Neuronal stem cell (in vitro differentiated cells): Measurements from ENCODE around the gene SYT3.
A peak's percentile ranks its signal among the peaks of the same experiment; 100 is the strongest.
"Not testable (repeated sequence)": the region's sequence is repeated elsewhere in the genome, so short reads cannot be mapped to it uniquely, and the experiment has no call there.

Experiments used
- DNase-seq: peaks from one replicate; pipeline ENCODE4 v3.0.0-alpha.2; 2013; ENCODE audit warnings: low spot score
- H2AFZ ChIP-seq: one replicate; pipeline ENCODE4 v1.6.1; 2013; ENCODE audit warnings: mild to moderate bottlenecking, low read length, inconsistent platforms
- H2AK5ac ChIP-seq: 2 replicates; pipeline ENCODE4 v1.6.1; 2013; ENCODE audit warnings: low read depth, mild to moderate bottlenecking, inconsistent platforms, low read length, moderate library complexity, mixed read lengths
- H2BK120ac ChIP-seq: 2 replicates; pipeline ENCODE4 v1.6.1; 2013; ENCODE audit warnings: low read depth, mild to moderate bottlenecking, inconsistent platforms, low read length, moderate library complexity, mixed read lengths
- H2BK12ac ChIP-seq: one replicate; pipeline ENCODE4 v1.6.1; 2013; ENCODE audit warnings: low read length, inconsistent platforms
- H2BK15ac ChIP-seq: 2 replicates; pipeline ENCODE4 v1.6.1; 2013; ENCODE audit warnings: mild to moderate bottlenecking, low read length, inconsistent platforms, mixed read lengths
- H2BK5ac ChIP-seq: one replicate; pipeline ENCODE4 v1.6.1; 2013; ENCODE audit warnings: inconsistent platforms, mild to moderate bottlenecking, low read length, moderate library complexity
- H3K14ac ChIP-seq: one replicate; pipeline ENCODE4 v1.6.1; 2013; ENCODE audit warnings: low read length, inconsistent platforms
- H3K18ac ChIP-seq: 2 replicates; pipeline ENCODE4 v1.6.1; 2013; ENCODE audit warnings: low read length, inconsistent platforms
- H3K23ac ChIP-seq: 2 replicates; pipeline ENCODE4 v1.6.1; 2013; ENCODE audit warnings: low read depth, mild to moderate bottlenecking, mixed read lengths, low read length, inconsistent platforms; ENCODE audit not compliant: poor library complexity
- H3K27ac ChIP-seq: replicated peaks from 3 replicates; pipeline ENCODE4 v1.5.1; 2013; ENCODE audit warnings: low read length, inconsistent platforms
- H3K27me3 ChIP-seq, 3 experiments: 2 replicates each; pipeline ENCODE4 v1.6.1; 2013; ENCODE audit warnings: low read length in 3 of 3, mild to moderate bottlenecking in 2 of 3, inconsistent platforms in 1 of 3, low read depth in 1 of 3, mixed read lengths in 1 of 3, moderate library complexity in 1 of 3; ENCODE audit not compliant: control insufficient read depth in 3 of 3, insufficient read depth in 3 of 3
- H3K36me3 ChIP-seq, 2 donors: replicated peaks in 1 of 2; 2 replicates each; pipeline ENCODE4 v1.6.1; 2013; ENCODE audit warnings: low read length in 2 of 2; ENCODE audit not compliant: control insufficient read depth in 2 of 2, insufficient read depth in 2 of 2
- H3K4ac ChIP-seq: 2 replicates; pipeline ENCODE4 v1.6.1; 2013; ENCODE audit warnings: inconsistent platforms, mild to moderate bottlenecking, low read length, moderate library complexity
- H3K4me1 ChIP-seq, 2 donors: 1 replicate in 1 of 2; 2 replicates in 1 of 2; pipeline ENCODE4 v1.6.1; 2013; ENCODE audit warnings: low read length in 2 of 2, low read depth in 1 of 2; ENCODE audit not compliant: control insufficient read depth in 2 of 2, insufficient read depth in 1 of 2
- H3K4me2 ChIP-seq: one replicate; pipeline ENCODE4 v1.6.1; 2013; ENCODE audit warnings: mild to moderate bottlenecking, low read length, inconsistent platforms; ENCODE audit not compliant: insufficient read depth, poor library complexity, severe bottlenecking
- H3K4me3 ChIP-seq, 2 donors: 2 replicates each; pipeline ENCODE4 v1.5.1; 2013; ENCODE audit warnings: low read length in 2 of 2, mild to moderate bottlenecking in 2 of 2, inconsistent platforms in 1 of 2, moderate library complexity in 1 of 2
- H3K79me1 ChIP-seq: one replicate; pipeline ENCODE4 v1.6.1; 2013; ENCODE audit warnings: low read depth, mild to moderate bottlenecking, inconsistent platforms, low read length, moderate library complexity
- H3K9ac ChIP-seq: one replicate; pipeline ENCODE4 v1.6.1; 2013; ENCODE audit warnings: mild to moderate bottlenecking, low read depth, low read length, inconsistent platforms; ENCODE audit not compliant: poor library complexity
- H3K9me3 ChIP-seq, 2 donors: replicated peaks in 1 of 2; 2 replicates each; pipeline versions ENCODE3 to v1.6.1; 2013; ENCODE audit warnings: low read length in 2 of 2, mild to moderate bottlenecking in 2 of 2, inconsistent platforms in 1 of 2, low read depth in 1 of 2, mixed read lengths in 1 of 2, moderate library complexity in 1 of 2; ENCODE audit not compliant: control insufficient read depth in 2 of 2, insufficient read depth in 1 of 2
- H4K8ac ChIP-seq: one replicate; pipeline ENCODE4 v1.6.1; 2013; ENCODE audit warnings: low read depth, mild to moderate bottlenecking, inconsistent platforms, low read length, moderate library complexity
- H4K91ac ChIP-seq: one replicate; pipeline ENCODE4 v1.6.1; 2013; ENCODE audit warnings: low read length, low read depth, mild to moderate bottlenecking, inconsistent platforms; ENCODE audit not compliant: poor library complexity
- WGBS, 2 donors: extraction: QIAGEN DNeasy Blood & Tissue Kit; methylation state at CpG; one replicate each; pipeline ENCODE4 v1.1.7; 2013; ENCODE audit warnings: missing lambda C conversion rate in 2 of 2, mixed read lengths in 1 of 2; ENCODE audit not compliant: insufficient read length in 2 of 2, insufficient replicate concordance in 1 of 2; ENCODE audit errors: extremely low coverage in 2 of 2; 5-methylcytosine and 5-hydroxymethylcytosine counted together

SYT3 gene

DNA sequence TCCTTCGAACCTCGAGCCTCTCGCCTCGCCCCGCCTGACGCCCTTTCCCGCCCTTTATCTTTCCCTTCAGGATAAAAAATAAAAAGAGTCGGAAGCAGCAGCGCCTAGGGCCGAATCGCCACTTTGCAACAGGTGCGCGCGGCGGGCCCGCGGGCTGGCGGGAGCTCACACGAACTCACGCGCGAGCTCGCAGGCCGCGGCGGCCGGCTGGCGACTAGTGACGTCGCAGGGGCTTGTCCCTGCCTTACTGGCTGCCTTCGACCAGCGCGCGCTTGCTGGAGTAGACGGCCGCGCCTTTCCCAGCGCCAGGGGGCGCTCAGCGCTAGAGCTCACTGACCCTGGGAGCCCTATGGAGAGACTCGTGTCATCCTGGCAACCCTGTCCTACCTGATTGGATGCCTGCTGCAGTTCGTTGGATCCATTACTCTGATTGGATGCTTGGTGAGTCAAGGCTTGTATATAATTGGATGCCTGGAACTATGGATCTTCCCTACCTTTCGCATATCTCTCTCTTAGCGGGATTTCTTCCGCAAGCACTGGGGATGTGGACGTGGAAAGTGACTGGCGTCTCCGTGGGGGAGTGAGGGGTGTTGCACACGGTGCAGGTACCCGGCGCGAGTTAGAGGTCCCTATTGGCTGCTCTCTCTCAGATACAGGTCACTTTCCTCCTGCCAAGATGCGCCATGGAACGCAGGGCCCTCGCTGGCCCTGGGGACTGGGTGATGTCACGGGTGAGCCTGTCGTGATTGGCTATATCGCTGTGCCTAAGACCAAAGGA lies 33.4 kb downstream of the SYT3 start:
- Histone ChIP-seq H3K4me3 (peak overlapping the region in 1 of 2 donors; percentile 65), H3K4me2 (peak overlapping the region; percentile 18), H2AFZ (peak overlapping the region; percentile 68), H3K18ac (peak overlapping the region; percentile 85), H3K27me3 (peaks cover 0 to 25% (median 22%) of the 10 kb centered on the region in 3 experiments)
- not testable (repeated sequence) for H3K9ac ChIP-seq, H3K23ac ChIP-seq, H4K91ac ChIP-seq, H3K9me3 ChIP-seq, H3K79me1 ChIP-seq, H2BK15ac ChIP-seq, H2BK12ac ChIP-seq, H3K4me1 ChIP-seq, H3K27ac ChIP-seq, H2AK5ac ChIP-seq, H2BK5ac ChIP-seq, H3K14ac ChIP-seq, H2BK120ac ChIP-seq, H4K8ac ChIP-seq, H3K36me3 ChIP-seq, H3K4ac ChIP-seq
- WGBS, 2 donors = no CpG with 5 or more reads among the region's 58 CpGs
- DNase-seq = peak; percentile 41

DNA sequence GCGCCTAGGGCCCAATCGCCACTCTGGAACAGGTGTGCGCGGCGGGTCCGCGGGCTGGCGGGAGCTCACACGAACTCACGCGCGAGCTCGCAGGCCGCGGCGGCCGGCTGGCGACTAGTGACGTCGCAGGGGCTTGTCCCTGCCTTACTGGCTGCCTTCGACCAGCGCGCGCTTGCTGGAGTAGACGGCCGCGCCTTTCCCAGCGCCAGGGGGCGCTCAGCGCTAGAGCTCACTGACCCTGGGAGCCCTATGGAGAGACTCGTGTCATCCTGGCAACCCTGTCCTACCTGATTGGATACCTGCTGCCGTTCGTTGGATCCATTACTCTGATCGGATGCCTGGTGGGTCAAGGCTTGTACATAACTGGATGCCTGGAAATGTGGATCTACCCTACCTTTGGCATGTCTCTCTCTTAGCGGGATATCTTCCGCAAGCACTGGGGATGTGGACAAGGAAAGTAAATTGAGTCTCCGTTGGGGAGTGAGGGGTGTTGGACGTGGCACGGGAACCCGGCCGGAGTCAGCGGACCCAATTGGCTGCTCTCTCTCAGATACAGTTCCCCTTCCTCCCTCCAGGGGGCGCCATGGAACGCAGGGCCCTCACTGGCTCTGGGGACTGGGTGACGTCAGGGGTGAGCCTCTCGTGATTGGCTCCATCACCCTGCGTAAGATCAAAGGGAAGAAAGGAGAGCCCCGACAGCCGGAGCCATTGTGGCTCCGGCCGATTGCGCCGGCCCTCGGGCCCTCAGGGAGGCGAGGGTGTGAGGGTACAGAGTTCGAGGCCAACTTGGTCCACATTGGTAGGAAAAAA lies 35.2 kb downstream of the SYT3 start:
- not testable (repeated sequence) for H3K4ac ChIP-seq, H2BK120ac ChIP-seq, H3K27ac ChIP-seq, H2BK15ac ChIP-seq, H3K79me1 ChIP-seq, H3K9me3 ChIP-seq, H3K9ac ChIP-seq, H3K18ac ChIP-seq, H2BK5ac ChIP-seq, H2AK5ac ChIP-seq, H3K14ac ChIP-seq, DNase-seq, H3K4me1 ChIP-seq, H4K91ac ChIP-seq, H3K23ac ChIP-seq, H3K4me2 ChIP-seq, H4K8ac ChIP-seq, H3K36me3 ChIP-seq, H3K4me3 ChIP-seq, H2AFZ ChIP-seq, H2BK12ac ChIP-seq
- no CpG with 5 or more reads among the region's 56 CpGs for WGBS, 2 donors
- peaks cover 0 to 31% (median 22%) of the 10 kb centered on the region in 3 experiments for H3K27me3 ChIP-seq

GRCh38 chr19:50602935-50603334 lies 36.7 kb downstream of the SYT3 start:
- Histone ChIP-seq H3K4me2 (no peak overlapping the region), H2BK120ac (no peak overlapping the region), H3K27me3 (peaks cover 0 to 31% (median 22%) of the 10 kb centered on the region in 3 experiments), H4K8ac (no peak overlapping the region), H3K23ac (no peak overlapping the region), H2BK5ac (no peak overlapping the region), H2AK5ac (no peak overlapping the region), H2AFZ (no peak overlapping the region), H3K36me3 (no peaks in the 10 kb centered on the region), H3K14ac (no peak overlapping the region), H2BK12ac (no peak overlapping the region), H3K4ac (no peak overlapping the region), H3K27ac (no peak overlapping the region), H3K79me1 (no peaks in the 10 kb centered on the region), H2BK15ac (no peak overlapping the region), H4K91ac (no peak overlapping the region), H3K18ac (no peak overlapping the region), H3K4me3 (no peak overlapping the region), H3K9ac (no peak overlapping the region), H3K9me3 (peaks cover 4 to 5% of the 10 kb centered on the region in 2 donors), H3K4me1 (peaks cover 0 to 2% of the 10 kb centered on the region in 2 donors)
- DNase-seq = no peak
- no CpG with 5 or more reads among the region's 4 CpGs for WGBS, 2 donors

GRCh38 chr19:50602496-50602895 lies 37.2 kb downstream of the SYT3 start:
- H3K36me3 ChIP-seq = no peaks in the 10 kb centered on the region
- H2BK5ac ChIP-seq = no peak overlapping the region
- H3K4me3 ChIP-seq = no peak overlapping the region
- H3K4me2 ChIP-seq = no peak overlapping the region
- no peak overlapping the region for H4K91ac ChIP-seq
- H2BK120ac ChIP-seq = no peak overlapping the region
- no peak overlapping the region for H2BK15ac ChIP-seq
- H3K79me1 ChIP-seq = no peaks in the 10 kb centered on the region
- no peak for DNase-seq
- H4K8ac ChIP-seq = no peak overlapping the region
- no peak overlapping the region for H3K4ac ChIP-seq
- no CpG with 5 or more reads among the region's 6 CpGs for WGBS, 2 donors
- H2BK12ac ChIP-seq = no peak overlapping the region
- no peak overlapping the region for H3K14ac ChIP-seq
- no peak overlapping the region for H3K27ac ChIP-seq
- H3K18ac ChIP-seq = no peak overlapping the region
- no peak overlapping the region for H2AK5ac ChIP-seq
- peaks cover 4 to 5% of the 10 kb centered on the region in 2 donors for H3K9me3 ChIP-seq
- H3K9ac ChIP-seq = no peak overlapping the region
- no peak overlapping the region for H3K23ac ChIP-seq
- H2AFZ ChIP-seq = no peak overlapping the region
- peaks cover 0 to 2% of the 10 kb centered on the region in 2 donors for H3K4me1 ChIP-seq
- peaks cover 0 to 31% (median 20%) of the 10 kb centered on the region in 3 experiments for H3K27me3 ChIP-seq
